HL-60 (cell line): ENCODE measurements around the gene MYO3B.
A peak's percentile ranks its signal among the peaks of the same experiment; 100 is the strongest.

Experiments used
- DNase-seq, 2 experiments: peaks; one replicate each; pipeline ENCODE4 v3.0.0-alpha.2; 2010 to 2020; ENCODE audit warnings: low read depth in 1 of 2, low spot score in 1 of 2
- H3K27ac ChIP-seq: fragments of 250-450 bp; sonication (Bioruptor Pico); replicated peaks from 2 replicates; pipeline ENCODE4 v1.5.1; 2020; ENCODE audit warnings: mild to moderate bottlenecking, moderate library complexity
- H3K27me3 ChIP-seq: fragments of 250-450 bp; sonication (Bioruptor Pico); 2 replicates; pipeline ENCODE4 v1.5.1; 2021; ENCODE audit warnings: mild to moderate bottlenecking, moderate library complexity; ENCODE audit not compliant: insufficient read depth, poor library complexity, severe bottlenecking
- H3K4me3 ChIP-seq: replicated peaks from 2 replicates; pipeline ENCODE4 v1.5.1; 2011; ENCODE audit warnings: mild to moderate bottlenecking, control low read depth, low read length; ENCODE audit not compliant: insufficient read depth
- CTCF ChIP-seq: IDR thresholded peaks from one replicate; pipeline ENCODE4 v1.5.1; 2011; ENCODE audit warnings: low read length, control low read depth, inconsistent platforms; ENCODE audit not compliant: insufficient read depth
- GABPA ChIP-seq: IDR thresholded peaks from 2 replicates; pipeline ENCODE4 v1.6.1; 2012; ENCODE audit warnings: low read depth
- POLR2AphosphoS5 ChIP-seq: IDR thresholded peaks from 2 replicates; pipeline ENCODE4 v1.6.1; 2012; ENCODE audit warnings: low read depth
- SPI1 ChIP-seq: IDR thresholded peaks from 2 replicates; pipeline ENCODE4 v1.6.1; 2012; ENCODE audit warnings: low read depth, mild to moderate bottlenecking, borderline replicate concordance
- TF ChIP-seq, protein P1 (sequence below): IDR thresholded peaks from 2 replicates; pipeline ENCODE4 v1.6.1; 2012; ENCODE audit warnings: low read depth; ENCODE audit not compliant: insufficient replicate concordance

MYO3B gene

GRCh38 chr2:170394641-170395387 lies 216.9 kb downstream of the MYO3B start:
- Histone ChIP-seq H3K27me3 (peaks cover 5% of the 10 kb centered on the region), H3K27ac (no peak overlapping the region), H3K4me3 (no peak overlapping the region)
- no peak for DNase-seq
- TF ChIP-seq, protein P1, sequence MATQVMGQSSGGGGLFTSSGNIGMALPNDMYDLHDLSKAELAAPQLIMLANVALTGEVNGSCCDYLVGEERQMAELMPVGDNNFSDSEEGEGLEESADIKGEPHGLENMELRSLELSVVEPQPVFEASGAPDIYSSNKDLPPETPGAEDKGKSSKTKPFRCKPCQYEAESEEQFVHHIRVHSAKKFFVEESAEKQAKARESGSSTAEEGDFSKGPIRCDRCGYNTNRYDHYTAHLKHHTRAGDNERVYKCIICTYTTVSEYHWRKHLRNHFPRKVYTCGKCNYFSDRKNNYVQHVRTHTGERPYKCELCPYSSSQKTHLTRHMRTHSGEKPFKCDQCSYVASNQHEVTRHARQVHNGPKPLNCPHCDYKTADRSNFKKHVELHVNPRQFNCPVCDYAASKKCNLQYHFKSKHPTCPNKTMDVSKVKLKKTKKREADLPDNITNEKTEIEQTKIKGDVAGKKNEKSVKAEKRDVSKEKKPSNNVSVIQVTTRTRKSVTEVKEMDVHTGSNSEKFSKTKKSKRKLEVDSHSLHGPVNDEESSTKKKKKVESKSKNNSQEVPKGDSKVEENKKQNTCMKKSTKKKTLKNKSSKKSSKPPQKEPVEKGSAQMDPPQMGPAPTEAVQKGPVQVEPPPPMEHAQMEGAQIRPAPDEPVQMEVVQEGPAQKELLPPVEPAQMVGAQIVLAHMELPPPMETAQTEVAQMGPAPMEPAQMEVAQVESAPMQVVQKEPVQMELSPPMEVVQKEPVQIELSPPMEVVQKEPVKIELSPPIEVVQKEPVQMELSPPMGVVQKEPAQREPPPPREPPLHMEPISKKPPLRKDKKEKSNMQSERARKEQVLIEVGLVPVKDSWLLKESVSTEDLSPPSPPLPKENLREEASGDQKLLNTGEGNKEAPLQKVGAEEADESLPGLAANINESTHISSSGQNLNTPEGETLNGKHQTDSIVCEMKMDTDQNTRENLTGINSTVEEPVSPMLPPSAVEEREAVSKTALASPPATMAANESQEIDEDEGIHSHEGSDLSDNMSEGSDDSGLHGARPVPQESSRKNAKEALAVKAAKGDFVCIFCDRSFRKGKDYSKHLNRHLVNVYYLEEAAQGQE: no peak
- TF ChIP-seq SPI1 (no peak), GABPA (no peak), CTCF (no peak), POLR2AphosphoS5 (no peak)

DNA sequence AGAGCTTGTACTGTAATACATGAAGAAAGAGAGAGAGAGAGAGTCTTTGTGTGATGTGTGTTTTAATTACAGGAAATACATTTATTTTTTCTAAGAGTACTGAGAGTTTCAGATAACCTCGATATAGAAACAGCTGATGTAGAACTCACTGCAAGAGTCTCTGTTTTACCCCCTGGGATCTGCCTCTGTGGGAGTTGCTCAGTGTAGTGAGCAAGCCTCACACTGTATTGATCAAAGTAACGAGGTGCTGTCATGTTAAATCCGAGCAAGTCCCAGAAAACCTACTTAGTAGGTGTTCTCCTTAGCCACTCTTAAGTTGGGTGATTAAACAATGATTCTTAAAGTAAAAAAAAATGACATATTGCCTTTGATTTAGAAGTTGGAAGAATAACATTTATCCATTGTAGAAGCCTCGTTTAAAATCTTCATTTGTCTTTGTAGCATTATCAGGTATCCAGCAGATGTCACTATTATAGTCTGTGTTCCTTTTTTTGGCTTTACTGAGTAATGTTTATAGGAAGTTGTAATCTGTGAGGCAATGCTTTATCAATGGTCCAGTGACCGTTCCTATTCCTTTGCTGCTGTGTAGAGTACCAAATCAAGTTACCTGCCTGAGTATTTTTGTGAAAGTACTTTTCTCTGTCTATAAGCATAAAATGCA lies 219.0 kb downstream of the MYO3B start:
- Histone ChIP-seq H3K27me3 (peaks cover 5% of the 10 kb centered on the region), H3K27ac (no peak overlapping the region), H3K4me3 (no peak overlapping the region)
- peak; percentile 21 for TF ChIP-seq CTCF
- no peak for TF ChIP-seq GABPA
- TF ChIP-seq, protein P1: no peak
- TF ChIP-seq SPI1: peak; percentile 57
- no peak for TF ChIP-seq POLR2AphosphoS5
- DNase-seq: peak in 1 of 2 experiments; percentile 3

- Histone ChIP-seq H3K4me3 (no peak overlapping the region), H3K27me3 (peaks cover 8% of the 10 kb centered on the region), H3K27ac (no peak overlapping the region)
- TF ChIP-seq GABPA (no peak), SPI1 (no peak), CTCF (no peak), POLR2AphosphoS5 (no peak)
- TF ChIP-seq, protein P1: no peak
- no peak for DNase-seq
These were observed 223.2 kb downstream of the MYO3B start for GRCh38 chr2:170401187-170401586.
